GM19193 (cell line): ENCODE data around the gene FOXA3.

Experiments used
- POLR2A ChIP-seq: IDR thresholded peaks from 4 replicates; pipeline ENCODE4 v1.6.1; 2011; ENCODE audit not compliant: insufficient read depth, insufficient read length; ENCODE audit errors: extremely low read depth

FOXA3 gene

DNA sequence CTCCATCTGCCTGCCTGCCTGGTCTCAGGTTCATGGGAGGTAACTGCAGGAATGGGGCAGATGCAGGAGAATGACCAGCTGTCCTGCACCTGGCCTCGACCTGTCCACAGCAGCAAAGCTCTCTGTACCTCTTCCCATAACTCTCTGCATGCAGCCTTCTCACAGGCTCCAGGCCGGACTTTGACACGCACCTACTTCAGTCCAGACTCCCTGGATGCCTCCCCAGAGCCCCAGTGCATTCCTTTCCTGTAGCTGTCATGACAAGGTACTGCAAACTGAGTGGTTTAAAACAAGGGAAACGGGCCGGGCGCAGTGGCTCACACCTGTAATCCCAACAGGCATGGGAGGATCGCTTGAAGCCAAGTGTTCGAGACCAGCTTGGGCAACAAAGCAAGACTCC lies 47.2 kb downstream of the FOXA3 start:
- TF ChIP-seq POLR2A, result no peak

DNA sequence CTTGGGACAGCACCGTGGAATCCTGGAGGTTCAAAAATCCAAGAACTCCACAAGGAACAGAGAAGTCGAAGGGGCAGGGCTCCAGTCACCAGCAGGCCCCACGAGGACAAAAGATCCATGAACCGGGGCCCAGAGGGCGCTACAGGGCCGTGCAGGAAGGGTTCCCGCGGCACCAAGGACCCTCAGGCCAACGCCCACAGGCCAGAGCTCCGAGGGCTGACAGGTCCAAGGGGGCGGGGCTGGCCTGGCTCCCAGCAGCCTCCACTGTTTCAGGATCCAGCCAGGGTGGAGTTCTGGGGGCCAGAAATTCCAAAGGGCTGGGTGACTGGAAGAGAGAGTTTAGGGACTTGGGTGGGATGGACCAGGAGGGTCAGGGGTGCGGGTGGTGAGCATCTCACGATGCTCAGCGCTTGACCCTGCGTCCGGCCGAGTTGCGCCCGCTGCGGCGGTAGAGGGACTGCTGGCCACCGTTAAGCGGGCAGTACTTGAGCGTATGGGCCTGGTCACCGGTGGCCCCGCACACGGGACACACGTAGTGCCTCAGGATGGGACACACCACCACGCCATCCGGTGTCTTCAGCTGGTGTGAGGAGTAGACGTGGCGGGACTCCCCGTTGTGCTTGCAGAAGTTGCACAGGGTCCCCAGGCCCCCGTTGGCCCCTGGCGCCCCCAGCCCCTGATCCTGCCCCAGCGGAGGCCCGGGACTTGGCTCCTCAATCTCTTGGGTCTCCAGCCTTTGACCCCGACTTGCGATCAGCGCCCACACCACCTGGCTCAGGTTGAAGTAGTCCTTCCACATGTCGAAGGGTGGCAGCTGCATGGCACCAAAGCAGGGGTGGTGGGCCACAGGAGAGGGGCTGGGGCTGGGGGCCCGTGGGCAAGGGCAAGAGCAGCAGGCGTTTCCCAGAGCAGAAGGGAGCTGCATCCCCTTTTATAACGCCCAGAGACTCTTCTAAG lies 50.0 kb downstream of the FOXA3 start, which contains the start of gene NANOS2:
Gene NANOS2, minus strand, starts transcription at position 905 of the 957 bp plus-strand sequence. Its CDS starts 85 bp downstream, at position 820.
- no peak for TF ChIP-seq POLR2A

GRCh38 chr19:45917421-45918091 lies 53.4 kb downstream of the FOXA3 start:
- no peak for TF ChIP-seq POLR2A

- TF ChIP-seq POLR2A, result no peak
These were observed 54.6 kb downstream of the FOXA3 start for GRCh38 chr19:45918721-45919120.

GRCh38 chr19:45919678-45920077 lies 55.6 kb downstream of the FOXA3 start:
- no peak for TF ChIP-seq POLR2A

DNA sequence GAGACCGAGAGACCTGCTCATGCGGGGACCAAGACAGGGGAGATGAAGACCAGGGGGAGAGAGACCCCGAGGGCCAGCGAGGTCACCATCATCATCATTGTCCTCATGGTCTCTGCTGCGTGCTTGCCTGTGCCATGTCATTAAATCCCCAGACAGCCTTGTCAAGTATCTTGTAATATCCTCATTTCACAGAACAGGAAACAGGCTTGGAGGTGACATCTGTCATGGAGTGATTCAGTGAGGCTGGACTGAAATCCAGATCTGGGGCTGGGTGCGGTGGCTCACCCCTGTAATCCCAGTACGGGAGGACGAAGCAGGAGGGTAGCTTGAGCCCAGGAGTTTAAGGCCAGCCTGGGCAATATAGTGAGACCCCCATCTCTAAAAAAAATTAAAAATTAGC lies 56.3 kb downstream of the FOXA3 start:
- TF ChIP-seq POLR2A, result no peak

DNA sequence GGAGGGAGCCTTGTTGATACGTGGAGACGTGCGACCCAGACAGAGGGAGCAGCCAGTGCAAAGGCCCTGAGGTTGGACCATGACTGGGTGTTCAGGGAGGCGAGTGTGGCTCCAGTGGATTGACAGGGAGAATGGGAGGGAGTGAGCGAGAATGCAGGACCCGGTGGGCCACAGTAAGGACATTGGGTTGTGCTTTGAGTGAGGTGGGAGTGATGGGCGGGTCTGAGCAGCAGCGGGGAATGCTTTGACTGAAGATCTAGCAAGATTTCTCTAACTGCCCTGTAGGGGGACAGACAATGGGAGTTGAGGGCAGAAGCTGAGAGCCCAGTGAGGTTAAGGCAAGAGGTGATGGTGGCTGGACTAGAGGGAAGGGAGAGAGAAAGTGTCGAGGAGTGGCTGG lies 58.2 kb downstream of the FOXA3 start:
- TF ChIP-seq POLR2A, result no peak
